HuH-7.5 (cell line): ENCODE measurements around the gene NAA80.
"Not testable (repeated sequence)": the region's sequence is repeated elsewhere in the genome, so short reads cannot be mapped to it uniquely, and the experiment has no call there.

Source experiments
- DNase-seq: peaks from one replicate; pipeline ENCODE4 v3.0.0; 2011; ENCODE audit warnings: low spot score

Gene NAA80

DNA sequence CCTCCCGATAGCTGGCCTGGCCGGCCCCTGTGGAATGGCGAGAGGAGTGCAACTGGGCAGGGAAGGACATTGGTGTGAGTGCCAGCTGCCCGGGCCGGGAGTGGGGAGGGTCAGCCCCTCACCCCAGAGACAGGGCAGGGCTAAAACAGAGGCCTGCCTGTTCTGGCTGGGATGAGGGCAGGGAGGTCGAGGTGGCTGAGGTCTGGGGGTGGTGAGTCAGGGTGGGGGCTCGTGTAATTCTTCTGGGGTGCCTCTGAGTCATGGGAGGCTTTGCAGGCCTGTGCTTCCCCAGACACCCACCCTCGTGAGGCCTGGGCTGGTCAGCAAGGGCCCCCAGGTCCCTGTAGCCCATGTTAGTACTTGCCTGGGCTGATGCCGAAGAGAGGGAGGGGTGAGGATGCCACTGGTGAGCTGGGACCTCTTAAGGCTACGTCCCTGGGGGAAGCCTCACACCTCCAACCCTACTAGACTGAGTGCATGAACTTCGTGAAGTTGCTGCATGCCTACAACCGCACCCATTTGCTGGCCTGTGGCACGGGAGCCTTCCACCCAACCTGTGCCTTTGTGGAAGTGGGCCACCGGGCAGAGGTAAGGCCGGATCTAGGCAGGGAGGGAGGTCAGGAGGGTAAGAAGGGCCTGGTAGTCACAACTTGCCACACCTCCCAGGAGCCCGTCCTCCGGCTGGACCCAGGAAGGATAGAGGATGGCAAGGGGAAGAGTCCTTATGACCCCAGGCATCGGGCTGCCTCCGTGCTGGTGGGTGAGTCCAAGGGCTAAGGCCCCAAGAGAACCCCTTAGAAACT is 28.6 kb downstream of the NAA80 start:
- no peak for DNase-seq

DNA sequence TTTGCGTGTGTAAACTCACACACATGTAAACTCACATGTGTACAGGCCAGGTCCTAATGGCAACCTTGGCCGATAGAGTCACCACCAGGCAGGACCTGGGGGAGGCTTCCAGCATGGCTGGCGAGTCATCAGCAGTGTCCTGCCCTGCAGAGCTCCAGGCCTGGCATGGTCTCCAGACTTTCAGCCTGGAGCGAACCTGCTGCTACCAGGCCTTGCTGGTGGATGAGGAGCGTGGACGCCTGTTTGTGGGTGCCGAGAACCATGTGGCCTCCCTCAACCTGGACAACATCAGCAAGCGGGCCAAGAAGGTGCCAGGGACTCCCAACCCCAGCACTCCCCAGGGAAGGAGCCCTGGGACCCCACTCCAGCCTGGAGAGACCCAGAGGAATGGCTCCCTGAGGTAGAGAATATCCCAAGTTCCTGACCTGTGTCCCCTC is 29.2 kb downstream of the NAA80 start:
- DNase-seq = no peak

DNA sequence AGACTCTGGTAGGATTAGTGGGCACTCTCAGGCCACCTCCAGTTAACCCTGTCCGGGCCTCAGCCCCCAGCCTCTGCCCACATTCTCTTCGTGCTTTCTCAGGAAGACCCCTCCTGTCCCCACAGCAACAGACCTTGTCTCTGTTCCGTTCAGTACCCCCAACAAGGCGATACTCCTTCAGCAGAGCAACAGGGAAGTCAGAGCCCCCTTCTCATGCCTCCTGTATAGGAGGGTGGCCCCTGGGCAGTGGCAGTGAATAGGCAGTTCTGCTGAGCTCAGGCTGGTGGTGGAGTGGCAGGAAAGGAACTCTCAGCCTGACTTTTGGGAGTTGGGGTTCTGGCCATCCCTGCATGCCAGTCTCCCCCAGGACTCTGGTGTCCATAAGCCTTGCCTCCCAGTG is 29.7 kb downstream of the NAA80 start:
- no peak for DNase-seq

DNA sequence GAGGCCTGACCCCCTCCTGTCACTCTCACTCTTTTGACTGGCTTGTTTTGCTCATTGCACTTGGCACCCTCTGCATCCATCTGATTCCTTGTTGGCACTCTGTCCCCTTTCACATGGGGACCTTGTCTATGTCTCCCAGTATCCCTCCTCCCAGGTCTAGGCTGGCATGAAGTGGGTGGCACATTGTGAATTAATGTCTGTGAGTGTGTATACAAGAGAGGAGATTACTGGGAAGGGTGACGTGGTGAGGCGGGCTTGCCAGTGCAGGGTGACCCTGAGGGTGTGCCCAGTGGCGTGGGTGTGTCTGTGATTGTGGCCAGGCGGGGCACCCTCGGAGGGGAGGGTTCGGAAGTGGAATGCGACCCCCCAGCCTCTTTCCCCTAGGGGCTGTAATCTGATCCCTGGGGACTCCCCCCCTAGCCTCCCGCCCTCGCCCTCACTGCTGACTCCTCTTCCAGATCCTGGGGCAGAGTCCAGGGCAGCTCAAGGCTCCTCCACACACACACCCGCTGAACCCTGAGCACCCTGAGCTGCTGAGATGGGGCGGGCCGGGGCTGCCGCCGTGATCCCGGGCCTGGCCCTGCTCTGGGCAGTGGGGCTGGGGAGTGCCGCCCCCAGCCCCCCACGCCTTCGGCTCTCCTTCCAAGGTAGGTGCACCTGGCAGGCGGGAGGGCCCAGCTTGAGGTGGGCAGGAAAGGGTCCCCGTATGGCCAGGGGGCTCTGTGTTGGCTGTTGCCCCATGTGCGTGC is 30.3 kb downstream of the NAA80 start, which contains the start of gene SEMA3B:
SEMA3B (plus strand) TSS at position 445 of the 749 bp plus-strand sequence; CDS start at position 539, 94 bp downstream.
- no peak for DNase-seq

DNA sequence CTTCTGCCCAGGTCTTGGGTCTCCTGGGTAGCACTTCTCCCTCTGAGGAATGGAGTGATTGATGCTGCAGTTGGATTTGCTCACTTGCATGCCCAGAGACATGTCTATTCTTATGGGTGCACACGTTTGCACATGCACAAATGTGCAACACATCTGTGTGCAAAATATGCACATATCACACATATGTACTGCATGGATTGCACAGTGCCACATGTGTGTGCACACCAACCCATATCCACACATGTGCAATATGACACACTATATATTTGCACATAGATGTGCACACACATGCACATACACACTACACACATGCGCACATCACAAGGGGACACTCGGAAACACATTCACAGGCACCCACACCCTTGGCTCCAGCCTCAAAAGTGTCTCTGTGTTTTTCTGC is 30.9 kb downstream of the NAA80 start:
- no peak for DNase-seq

DNA sequence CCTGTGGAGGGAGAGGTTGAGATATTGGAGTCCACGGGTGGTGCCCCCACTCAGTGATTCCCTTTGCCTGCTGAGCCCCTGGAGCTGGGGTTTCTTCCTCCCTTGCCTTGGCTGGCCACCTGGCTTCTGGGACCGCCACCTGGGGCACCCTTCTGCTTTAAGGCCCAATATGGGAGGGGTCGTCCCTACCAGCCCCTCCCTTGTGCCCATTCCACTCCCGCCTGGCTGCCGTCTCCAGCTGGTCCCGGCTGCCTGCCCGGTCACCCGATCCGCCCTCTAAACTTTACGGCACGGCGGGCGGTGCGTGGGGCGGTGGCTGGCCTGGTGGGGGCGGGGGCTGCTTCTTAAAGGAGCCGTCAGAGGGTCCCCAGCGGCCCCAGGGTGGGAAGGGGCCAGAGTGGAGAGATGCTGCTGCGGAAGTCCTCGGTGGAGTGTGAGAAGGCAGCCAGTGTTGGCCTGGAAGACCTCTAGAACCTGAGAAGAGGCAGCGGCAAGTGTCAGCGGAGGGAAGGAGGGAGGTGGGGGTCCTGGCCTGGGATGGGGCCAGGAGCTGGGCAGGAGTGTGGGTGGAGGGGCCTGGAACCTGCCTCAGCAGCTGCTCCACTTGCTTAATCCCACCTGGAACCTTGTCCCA is 31.8 kb downstream of the NAA80 start:
- no peak for DNase-seq

DNA sequence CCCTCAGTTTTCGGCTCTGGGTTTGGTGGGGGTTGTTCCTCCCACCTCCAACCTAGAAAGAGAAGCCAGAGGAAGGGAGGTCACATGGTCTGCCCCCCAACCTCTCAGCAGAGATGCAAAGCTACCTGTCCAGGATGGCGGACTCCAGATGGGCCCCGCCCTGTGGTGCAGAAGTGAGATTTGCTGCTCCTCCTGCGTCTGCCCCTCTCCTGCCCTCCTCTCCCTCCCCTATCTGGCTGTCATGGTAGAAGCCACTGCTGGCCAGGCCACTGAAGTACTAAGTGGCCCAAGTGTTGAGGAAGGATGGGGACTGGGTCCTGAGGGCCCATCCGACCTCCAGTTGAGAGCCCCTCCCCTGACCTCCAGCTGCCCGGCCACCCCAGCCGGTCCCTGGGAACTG is 32.4 kb downstream of the NAA80 start:
- no peak for DNase-seq

DNA sequence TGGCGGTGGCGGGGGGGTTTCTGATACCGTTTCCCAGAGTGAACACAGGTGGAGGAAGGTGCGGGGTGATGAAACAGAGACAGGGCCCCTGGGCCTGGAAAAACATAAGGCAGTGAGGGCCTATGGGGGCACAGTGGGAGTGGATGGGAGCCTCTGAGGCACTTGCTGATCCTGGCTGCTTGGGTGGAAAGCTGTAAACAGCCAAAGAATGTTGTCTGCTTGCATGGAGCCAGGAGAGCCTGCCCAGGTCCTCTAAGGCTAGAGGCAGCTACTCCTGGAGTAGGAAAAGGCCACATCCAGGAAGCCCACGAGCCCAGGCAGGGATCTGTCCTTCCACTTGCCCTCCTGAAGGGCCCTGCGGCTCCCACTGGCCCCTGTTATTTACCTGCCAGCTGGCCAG is 33.2 kb downstream of the NAA80 start:
- no peak for DNase-seq

DNA sequence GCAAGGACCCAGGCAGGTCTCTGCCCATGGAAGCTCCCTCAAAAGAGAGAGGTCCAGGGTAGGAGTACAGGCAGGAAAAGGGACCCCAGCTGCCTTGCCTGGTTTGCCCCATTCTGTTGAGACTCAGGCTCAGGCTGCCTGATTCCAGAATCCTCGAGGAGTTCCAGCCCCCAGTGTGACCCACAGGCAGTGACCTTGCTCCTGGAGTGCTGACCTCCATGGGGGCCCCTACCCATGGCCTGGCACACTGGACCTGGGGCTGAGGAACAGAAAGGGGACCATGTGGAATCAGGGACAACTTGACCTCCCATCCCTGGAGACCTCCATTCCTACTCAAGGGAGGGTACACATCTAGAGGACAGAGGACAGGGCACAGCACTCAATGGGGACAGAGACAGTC is 33.6 kb downstream of the NAA80 start:
- DNase-seq = no peak

DNA sequence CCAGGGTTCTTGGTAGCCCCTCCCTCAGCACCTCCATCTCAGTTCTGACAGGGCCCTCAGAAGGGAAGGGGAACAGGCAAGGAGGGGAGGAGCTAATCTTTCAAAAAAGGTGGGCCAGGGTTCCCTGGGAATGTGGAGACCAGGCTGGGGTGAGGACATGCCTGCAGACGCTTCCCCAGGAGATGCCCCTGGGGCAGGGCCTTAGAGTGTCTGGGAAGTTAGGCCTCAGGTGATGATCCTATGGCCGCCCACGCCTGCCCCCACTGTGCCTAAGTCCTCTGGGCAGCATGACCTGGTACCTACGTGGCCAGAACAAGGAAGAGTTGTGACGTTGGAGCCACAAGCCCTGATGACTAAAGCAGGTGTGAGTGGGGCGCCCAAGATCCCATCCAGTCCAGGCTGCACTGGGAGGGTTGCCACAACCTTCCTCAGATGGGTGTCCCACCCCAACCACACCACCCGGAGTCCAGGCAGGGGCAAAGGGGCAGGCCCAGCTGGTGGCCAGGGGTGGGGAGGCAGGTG is 34.2 kb downstream of the NAA80 start:
- DNase-seq = no peak

DNA sequence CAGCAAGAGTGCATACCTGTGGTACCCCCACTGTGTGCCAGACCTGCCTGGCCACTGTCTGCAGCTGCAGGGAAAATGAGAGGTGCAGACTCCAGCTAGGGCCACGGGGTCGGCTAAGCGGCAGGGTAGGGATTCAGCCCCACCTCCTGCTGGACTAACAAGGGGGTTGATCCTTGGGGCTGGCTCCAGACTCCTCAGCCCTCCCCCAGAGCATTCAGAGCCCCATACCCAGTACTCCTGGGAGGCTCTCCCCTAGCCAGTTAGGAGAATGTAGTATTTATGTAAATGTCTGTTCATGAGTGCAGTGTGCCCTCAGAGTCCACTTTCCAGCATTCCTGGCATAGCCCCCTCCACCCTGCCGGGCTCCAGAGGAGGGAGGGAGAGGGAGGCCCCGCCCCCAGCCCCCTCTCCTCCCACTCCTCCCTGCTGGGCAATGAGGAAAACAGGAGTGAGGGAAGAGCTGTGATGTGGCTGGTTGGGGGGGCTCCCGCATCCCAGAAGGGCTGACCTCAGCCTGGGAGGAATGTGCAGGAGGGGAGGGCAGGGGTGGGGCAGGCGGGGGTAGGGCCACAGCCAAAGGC is 34.7 kb downstream of the NAA80 start:
- peak; percentile 96 for DNase-seq

DNA sequence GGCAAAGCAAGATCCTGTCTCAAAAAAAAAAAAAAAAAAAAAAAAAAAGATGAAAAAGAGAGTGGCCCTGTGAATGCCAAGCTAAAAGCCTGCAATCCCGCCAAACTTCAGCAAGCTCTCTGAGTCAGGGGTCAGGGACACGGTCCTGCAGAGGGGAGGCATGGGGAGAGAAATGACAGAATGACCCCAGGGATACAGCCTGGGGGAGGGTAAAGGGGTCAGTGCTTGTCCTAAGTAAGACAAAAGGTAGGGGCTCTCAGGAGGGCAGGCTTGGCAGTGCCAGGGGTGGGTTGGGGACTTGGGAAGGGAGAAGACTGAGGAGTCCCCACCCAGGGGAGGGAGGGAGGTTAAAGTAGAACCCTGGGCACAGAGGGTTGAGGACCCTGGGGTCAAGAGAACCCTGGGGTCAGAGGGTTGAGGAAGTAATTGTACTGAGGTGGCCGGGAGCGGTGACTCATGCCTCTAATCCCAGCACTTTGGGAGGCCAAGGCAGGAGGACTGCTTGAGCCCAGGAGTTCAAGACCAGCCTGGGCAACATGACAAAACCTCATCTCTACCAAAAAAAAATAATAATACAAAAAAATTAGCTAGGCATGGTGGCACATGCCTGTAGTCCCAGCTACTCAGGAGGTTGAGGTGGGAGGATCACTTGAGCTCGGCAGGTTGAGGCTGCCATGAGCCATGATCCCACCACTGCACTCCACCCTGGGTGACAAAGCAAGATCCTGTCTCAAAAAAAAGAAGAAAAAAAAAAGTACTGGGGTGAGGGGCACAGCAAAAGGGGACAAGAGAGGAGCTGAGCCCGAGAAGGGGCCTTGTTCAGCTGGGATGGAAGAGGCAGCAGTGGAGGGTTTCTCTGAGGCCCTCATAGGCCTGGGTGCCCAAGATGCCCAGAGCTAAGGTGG is 35.5 kb downstream of the NAA80 start:
- no peak for DNase-seq

DNA sequence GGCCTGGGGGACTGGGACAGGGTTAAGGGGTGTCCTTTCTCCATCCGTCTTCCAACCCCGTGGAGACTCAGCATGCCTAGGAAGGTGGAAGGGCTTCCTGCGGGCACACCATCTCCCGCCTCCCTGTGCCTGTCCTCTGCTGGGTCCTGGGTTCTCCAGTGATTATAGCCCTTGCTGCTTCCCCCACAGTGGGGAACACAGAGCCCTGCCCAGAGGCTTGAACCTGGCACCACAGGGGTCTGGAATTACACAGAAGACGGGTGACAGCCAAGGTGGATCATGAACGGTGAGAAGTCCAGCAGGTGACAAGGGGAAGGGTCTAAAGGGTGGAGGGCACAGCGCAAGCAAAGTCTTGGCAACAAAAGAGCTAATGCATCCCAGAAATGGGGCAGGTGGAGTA is 36.4 kb downstream of the NAA80 start:
- DNase-seq = no peak

DNA sequence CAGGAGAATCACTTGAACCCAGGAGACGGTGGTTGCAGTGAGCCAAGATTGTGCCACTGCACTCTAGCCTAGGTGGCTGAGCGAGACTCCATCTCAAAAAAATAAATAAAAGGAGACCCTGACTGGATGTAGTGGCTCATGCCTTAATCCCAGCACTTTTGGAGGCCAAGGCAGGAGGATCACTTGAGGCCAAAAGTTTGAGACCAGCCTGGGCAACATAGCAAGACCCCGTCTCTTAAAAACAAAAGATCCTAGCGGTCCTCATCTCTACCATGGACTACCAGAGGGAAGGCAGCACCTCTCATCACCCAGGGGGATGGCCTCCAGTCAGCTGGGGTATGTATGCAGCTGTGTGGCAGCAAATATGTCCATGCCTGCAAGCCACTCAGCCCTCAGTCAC is 37.0 kb downstream of the NAA80 start:
- DNase-seq = not testable (repeated sequence)

DNA sequence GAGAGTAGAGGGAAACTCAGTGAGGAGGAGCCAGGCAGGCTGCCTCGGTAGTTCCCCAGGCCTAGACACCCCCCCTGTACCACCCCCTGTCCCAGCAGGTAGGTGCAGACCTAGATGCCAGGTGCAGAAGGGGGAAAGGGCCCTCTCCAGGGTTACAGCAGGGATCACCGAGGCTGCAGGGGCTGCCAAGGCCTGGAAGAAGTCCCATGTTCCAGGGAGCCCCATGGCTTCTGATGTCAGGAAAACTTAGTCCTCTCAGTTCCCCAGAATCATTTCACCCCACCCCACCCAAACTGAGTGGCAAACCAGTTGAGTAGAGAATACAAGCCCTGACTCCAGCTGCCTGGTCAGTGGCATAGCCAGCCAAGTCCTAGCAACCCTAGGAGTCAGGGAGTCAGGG is 37.7 kb downstream of the NAA80 start:
- DNase-seq = no peak

DNA sequence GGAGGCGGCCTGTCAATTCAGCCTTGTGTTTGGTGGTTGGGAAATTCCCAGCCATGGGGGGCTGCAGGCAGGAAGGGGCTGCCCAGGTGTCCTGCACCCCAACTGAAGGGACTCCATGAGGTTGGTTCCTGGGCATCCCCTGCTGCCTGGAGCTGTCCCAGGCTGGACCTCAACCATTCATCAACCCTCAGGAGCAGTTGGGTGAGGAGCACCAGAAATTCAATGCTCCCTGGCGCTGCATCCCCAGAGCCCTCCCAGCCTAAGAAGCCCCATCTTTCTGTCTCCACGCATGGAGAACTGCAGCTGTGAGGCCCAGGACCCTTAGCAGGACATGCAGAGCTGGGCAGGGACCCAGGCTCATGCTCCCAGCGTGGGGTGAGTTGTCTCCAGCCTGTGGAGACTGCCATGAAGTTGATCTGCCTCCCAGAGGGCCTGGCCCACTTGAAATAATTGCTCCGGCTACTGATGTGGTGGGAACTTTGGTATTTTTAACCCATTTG is 38.2 kb downstream of the NAA80 start:
- DNase-seq = no peak

DNA sequence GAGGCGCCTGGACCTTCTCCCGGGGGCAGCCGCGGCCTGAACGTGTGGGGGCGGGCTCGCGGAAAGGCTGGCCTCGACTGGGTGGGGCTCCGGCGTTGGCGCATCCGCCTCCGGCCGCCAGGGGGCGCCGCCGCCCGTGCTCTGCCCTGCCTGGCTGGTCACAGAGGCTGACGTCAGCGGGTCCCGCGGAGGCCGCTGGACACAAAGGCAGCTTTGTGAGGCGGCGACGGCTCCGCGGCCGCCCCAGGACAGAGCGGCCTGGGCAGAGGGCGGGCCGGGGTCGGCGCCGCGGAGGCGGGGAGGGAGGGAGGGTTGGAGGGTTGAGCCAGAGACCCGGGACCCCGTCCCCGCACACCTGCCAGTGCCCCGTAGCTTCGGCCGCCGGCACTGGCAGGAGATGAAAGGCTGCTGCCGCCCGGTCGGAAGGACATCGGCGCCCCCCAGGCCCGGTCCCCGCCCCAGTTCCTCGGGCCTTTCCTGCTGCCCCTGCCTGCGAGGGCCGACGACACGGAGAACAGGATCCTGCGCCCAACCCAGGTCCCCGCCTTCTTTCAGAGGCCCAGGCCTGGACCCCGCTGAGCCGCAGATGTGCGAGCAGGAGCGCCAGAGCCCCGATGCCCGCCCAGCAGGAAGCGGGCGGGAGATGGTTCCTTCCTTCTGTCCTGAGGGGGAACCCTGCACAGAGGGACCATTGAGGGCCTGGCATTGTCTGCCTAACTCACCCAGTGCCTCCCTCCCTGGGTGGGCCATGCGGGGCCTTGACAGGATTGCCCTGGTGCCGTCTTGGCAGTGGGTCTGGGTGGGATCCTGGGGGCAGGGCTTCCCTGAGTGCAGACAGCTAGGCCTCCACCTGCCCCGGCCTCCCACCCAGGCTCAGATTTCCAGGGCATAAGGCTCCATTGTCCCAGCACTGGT is 38.9 kb downstream of the NAA80 start:
- peak; percentile 97 for DNase-seq

DNA sequence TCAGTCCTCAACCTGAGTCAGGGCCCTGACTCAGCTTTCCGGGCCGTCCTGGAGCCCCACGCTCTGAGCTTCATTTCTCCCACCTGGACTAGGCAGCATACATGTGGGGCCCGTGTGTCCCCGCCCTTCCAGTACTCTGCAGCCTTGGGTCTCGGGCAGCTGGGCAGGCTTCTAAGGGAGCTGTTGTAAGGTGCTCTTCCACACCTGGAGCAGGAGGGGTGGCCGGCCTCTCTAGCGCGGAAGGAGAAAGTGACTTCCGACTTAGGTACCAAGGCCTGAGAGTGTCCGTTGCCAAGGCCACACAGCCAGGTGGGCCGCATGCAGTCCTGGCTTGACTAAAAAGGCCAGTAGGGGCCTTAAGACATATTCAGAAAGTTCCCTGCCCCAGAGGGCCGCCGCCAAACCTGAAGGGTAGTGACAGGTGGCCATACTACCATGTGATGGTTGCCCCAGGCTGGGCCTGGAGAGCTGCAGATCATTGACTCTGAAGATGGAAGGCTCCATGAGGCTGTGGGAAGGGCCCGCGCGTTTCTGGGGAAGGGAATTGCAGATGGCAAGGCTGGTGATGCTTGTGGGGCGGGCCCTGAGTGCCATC is 39.7 kb downstream of the NAA80 start:
- no peak for DNase-seq

DNA sequence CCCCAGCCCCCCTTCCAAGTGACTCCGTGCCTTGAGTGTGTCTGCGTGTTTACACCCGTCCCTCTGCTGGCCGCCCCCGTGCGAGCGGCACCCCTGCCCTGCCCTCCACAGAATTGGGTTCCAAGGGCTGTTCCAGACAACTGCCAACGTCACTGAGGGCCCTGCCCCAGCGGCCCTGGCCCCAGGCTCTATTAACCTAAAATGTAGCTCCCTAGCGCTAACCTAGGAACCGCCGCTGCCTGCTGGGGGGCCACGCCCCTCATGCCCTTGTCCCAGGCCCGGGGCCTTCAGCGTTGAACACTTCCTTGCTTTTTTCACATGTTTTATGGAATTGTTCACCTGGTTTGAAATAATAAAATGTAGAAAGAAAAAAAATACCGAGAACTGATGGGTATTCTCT is 40.2 kb downstream of the NAA80 start:
- no peak for DNase-seq
